DND-41 (cell line): ENCODE data around the gene LRP3.

Experiments used
- ATAC-seq: fragments of 200-7000 bp; cut with Tn5 transposase; 3 replicates; pipeline ENCODE4 v1.9.1; 2021; ENCODE audit warnings: low read depth; ENCODE audit not compliant: insufficient read depth
- DNase-seq: peaks from one replicate; pipeline ENCODE4 v3.0.0-alpha.2; 2020
- H2AFZ ChIP-seq: 2 replicates; pipeline ENCODE4 v1.6.0; 2012; ENCODE audit warnings: low read depth, low read length
- H3K27ac ChIP-seq: 2 replicates; pipeline ENCODE4 v1.5.1; 2012; ENCODE audit warnings: low read length, inconsistent platforms
- H3K27me3 ChIP-seq: fragments of 200-600 bp; sonication (generic); 2 replicates; pipeline ENCODE4 v1.6.0; 2012; ENCODE audit warnings: low read length, mild to moderate bottlenecking, inconsistent platforms; ENCODE audit not compliant: insufficient read depth, poor library complexity
- H3K36me3 ChIP-seq: 2 replicates; pipeline ENCODE4 v1.5.1; 2012; ENCODE audit warnings: low read length, inconsistent platforms; ENCODE audit not compliant: insufficient read depth
- H3K4me1 ChIP-seq: 2 replicates; pipeline ENCODE4 v1.5.1; 2012; ENCODE audit warnings: mild to moderate bottlenecking, low read length; ENCODE audit not compliant: insufficient read depth
- H3K4me2 ChIP-seq: 2 replicates; pipeline ENCODE4 v1.6.0; 2012; ENCODE audit warnings: mild to moderate bottlenecking, moderate library complexity, low read length, inconsistent platforms; ENCODE audit not compliant: insufficient read depth
- H3K4me3 ChIP-seq, 2 experiments: fragments of 200-600 bp in 1 of 2; shearing (Covaris generic) in 1 of 2; 2 replicates each; pipeline ENCODE4 v1.5.1; 2012 to 2016; ENCODE audit warnings: inconsistent platforms in 2 of 2, low read length in 2 of 2, mild to moderate bottlenecking in 2 of 2, low read depth in 1 of 2, moderate library complexity in 1 of 2
- H3K79me2 ChIP-seq: 2 replicates; pipeline ENCODE4 v1.6.0; 2012; ENCODE audit warnings: low read length, inconsistent platforms; ENCODE audit not compliant: insufficient read depth
- H3K9ac ChIP-seq: 2 replicates; pipeline ENCODE4 v1.6.0; 2012; ENCODE audit warnings: low read depth, mild to moderate bottlenecking, inconsistent platforms, low read length, moderate library complexity
- H3K9me3 ChIP-seq: 2 replicates; pipeline ENCODE4 v1.5.1; 2012; ENCODE audit warnings: low read length, moderate library complexity, mild to moderate bottlenecking, inconsistent platforms; ENCODE audit not compliant: insufficient read depth, severe bottlenecking
- H4K20me1 ChIP-seq: 2 replicates; pipeline ENCODE4 v1.6.0; 2012; ENCODE audit warnings: low read length; ENCODE audit not compliant: insufficient read depth
- EZH2 ChIP-seq: IDR thresholded peaks from 3 replicates; pipeline ENCODE4 v1.6.1; 2012; ENCODE audit warnings: borderline replicate concordance, low read depth, mild to moderate bottlenecking, moderate library complexity, low read length, inconsistent platforms; ENCODE audit not compliant: severe bottlenecking
- TF ChIP-seq, protein P1 (sequence below): IDR thresholded peaks from 2 replicates; pipeline ENCODE4 v1.5.1; 2012; ENCODE audit warnings: borderline replicate concordance, low read length, moderate library complexity, mild to moderate bottlenecking; ENCODE audit not compliant: poor library complexity, severe bottlenecking; ENCODE audit errors: extremely low read depth

The LRP3 gene

DNA sequence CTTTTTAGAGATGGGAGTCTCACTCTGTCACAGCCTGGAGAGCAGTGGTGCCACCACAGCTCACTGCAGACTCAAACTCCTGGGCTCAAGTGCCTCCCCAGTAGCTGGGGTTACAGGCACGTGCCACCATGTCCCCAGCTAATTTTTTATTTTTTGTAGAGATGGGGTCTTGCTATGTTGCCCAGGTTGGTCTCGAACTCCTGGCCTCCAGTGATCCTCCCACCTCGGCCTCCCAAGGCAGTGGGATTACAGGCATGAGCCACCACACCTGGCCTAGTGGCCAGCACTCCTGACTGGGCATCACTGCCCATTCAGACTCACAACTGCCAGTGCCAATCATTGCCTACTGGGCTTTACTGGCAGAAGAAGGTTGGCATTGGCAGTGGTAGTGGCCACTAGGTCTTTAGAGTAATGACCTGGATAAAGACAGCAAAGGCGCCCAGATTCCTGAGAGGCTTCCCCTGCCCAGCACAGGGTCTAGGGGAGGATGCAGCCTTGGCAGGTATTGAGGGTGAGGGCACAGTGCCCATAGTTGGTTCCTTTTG, 58.4 kb downstream of the LRP3 start:
- Histone ChIP-seq H2AFZ (no peak overlapping the region), H3K9ac (no peak overlapping the region), H3K27me3 (no peaks in the 10 kb centered on the region), H3K4me1 (no peaks in the 10 kb centered on the region), H3K4me3 (no peak overlapping the region), H3K4me2 (no peak overlapping the region), H4K20me1 (peaks cover 8% of the 10 kb centered on the region; the same call in 1 of the 2 replicates), H3K79me2 (no peaks in the 10 kb centered on the region), H3K9me3 (no peaks in the 10 kb centered on the region), H3K36me3 (no peaks in the 10 kb centered on the region), H3K27ac (no peak overlapping the region)
- DNase-seq: no peak
- ATAC-seq: no peak
- TF ChIP-seq, protein P1, sequence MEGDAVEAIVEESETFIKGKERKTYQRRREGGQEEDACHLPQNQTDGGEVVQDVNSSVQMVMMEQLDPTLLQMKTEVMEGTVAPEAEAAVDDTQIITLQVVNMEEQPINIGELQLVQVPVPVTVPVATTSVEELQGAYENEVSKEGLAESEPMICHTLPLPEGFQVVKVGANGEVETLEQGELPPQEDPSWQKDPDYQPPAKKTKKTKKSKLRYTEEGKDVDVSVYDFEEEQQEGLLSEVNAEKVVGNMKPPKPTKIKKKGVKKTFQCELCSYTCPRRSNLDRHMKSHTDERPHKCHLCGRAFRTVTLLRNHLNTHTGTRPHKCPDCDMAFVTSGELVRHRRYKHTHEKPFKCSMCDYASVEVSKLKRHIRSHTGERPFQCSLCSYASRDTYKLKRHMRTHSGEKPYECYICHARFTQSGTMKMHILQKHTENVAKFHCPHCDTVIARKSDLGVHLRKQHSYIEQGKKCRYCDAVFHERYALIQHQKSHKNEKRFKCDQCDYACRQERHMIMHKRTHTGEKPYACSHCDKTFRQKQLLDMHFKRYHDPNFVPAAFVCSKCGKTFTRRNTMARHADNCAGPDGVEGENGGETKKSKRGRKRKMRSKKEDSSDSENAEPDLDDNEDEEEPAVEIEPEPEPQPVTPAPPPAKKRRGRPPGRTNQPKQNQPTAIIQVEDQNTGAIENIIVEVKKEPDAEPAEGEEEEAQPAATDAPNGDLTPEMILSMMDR: no peak
- no peak for TF ChIP-seq EZH2

DNA sequence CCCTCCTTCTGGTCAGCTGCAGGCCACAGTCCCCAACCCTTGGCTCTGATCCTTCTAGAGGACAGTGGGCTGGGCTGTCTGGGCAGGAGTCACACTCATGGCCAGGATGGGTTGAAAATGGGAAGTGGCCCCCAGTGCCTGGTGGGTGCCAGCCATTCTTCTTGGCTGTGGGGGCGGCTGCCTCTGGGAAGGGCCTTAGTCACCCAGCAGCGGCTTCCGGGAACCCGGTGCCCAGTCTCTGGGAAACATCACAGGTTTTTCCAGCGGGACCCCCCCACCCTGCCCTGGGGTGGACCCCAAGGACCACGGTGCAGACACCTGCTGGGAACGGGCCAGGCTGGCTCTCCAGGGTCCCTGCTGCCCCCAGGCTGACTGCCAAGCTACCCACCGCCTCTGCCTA, 58.8 kb downstream of the LRP3 start:
- ATAC-seq (no peak), DNase-seq (no peak)
- no peaks in the 10 kb centered on the region for H3K36me3 ChIP-seq
- H3K4me1 ChIP-seq: no peaks in the 10 kb centered on the region
- H3K9ac ChIP-seq: no peak overlapping the region
- H3K27me3 ChIP-seq: no peaks in the 10 kb centered on the region
- H3K9me3 ChIP-seq: no peaks in the 10 kb centered on the region
- no peak overlapping the region for H3K4me2 ChIP-seq
- H3K4me3 ChIP-seq: no peak overlapping the region
- H2AFZ ChIP-seq: no peak overlapping the region
- TF ChIP-seq EZH2: no peak
- TF ChIP-seq, protein P1: no peak
- peaks cover 6% of the 10 kb centered on the region; the same call in 1 of the 2 replicates for H4K20me1 ChIP-seq
- H3K79me2 ChIP-seq: no peaks in the 10 kb centered on the region
- no peak overlapping the region for H3K27ac ChIP-seq

DNA sequence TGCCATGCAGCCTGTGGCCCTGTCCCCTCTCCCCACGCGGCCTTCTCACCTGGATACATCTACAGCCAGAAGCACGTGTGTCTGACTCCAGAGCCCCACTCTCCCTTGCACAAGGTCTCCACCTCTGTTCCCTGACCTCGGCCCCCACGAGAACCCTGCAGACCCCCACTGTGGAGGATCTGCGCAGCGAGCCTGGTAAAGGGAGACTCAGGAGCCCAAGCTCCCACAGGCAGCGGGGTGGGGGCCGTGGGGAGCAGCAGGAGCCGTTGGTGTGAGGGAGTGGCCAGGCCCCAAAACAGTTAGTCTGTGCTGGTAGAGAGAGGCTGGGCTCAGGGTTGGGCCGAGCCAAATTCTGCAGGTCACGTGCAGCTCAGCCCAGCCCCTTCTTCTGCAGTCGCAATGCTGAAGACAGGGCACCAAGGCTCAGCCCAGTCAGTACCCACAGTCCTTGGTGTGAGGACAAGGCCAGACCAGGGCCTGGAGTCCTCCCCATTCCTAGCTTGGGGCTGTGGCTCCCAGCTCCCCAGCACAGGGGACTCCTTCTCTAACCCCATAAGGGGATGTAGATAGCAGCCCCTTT, 60.2 kb downstream of the LRP3 start:
- TF ChIP-seq, protein P1: no peak
- TF ChIP-seq EZH2: no peak
- no peaks in the 10 kb centered on the region; the same call in 1 of the 2 replicates for H4K20me1 ChIP-seq
- no peaks in the 10 kb centered on the region for H3K27me3 ChIP-seq
- H3K4me3 ChIP-seq: no peak overlapping the region
- H3K9ac ChIP-seq: no peak overlapping the region
- no peaks in the 10 kb centered on the region for H3K36me3 ChIP-seq
- no peaks in the 10 kb centered on the region for H3K79me2 ChIP-seq
- no peaks in the 10 kb centered on the region for H3K4me1 ChIP-seq
- H3K4me2 ChIP-seq: no peak overlapping the region
- ATAC-seq (no peak), DNase-seq (no peak)
- H2AFZ ChIP-seq: no peak overlapping the region
- H3K9me3 ChIP-seq: no peaks in the 10 kb centered on the region
- H3K27ac ChIP-seq: no peak overlapping the region

DNA sequence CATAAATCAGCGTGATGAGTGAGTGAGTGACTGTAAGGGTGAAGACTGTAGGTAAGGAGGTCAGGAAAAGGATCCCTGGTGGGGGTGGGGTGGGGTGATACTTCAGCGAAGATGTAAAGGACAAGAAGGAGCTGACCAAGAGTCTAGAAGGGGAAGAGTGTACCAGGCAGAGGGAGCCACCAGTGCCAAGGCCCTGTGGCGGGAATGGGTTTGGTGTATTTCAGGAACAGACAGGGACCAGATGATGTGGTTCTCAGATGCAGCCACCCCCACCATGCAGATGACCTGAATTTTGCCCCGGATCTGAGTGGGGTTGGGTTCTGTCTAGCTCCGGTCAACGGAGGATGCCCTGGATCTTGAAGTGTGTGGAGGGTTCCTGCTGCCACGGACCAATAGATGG, 61.7 kb downstream of the LRP3 start:
- Histone ChIP-seq H3K79me2 (no peaks in the 10 kb centered on the region), H3K4me3 (no peak overlapping the region), H3K36me3 (no peaks in the 10 kb centered on the region), H3K9me3 (no peaks in the 10 kb centered on the region), H3K4me1 (no peaks in the 10 kb centered on the region), H4K20me1 (no peaks in the 10 kb centered on the region), H3K9ac (no peak overlapping the region), H3K27me3 (peaks cover 7% of the 10 kb centered on the region), H3K27ac (no peak overlapping the region), H2AFZ (no peak overlapping the region), H3K4me2 (no peak overlapping the region)
- TF ChIP-seq EZH2: no peak
- TF ChIP-seq, protein P1: no peak
- ATAC-seq: no peak
- DNase-seq: no peak
